Measurements from ENCODE around the gene IL6.

DNA sequence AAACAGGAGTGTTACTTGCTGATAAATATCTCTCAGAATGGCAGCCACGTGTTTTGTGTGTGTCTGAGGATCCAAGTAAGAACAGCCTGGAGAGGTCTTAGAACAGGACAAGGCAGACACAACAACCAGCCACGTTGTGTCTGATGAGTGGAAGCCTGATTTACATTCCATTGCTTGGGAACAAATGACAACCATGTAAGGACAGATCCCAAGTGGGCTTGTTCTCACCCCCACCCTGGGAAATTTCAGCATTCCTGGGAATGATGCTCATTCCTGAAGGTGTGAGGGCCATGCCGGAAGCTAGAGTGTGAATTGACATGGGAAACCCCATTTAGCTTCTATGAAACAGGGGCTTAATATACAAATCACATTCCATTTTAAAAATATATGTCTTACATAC is 35.9 kb downstream of the IL6 start:
- TF ChIP-seq CTCF (IDR thresholded peaks at IDR 0.05; ENCODE audit: insufficient read depth, low read length) (no peak), REST (IDR thresholded peaks at IDR 0.05; ENCODE audit: insufficient replicate concordance, low read depth) (no peak), POLR2AphosphoS5 (IDR thresholded peaks at IDR 0.05; ENCODE audit: low read depth) (no peak), GABPA (IDR thresholded peaks at IDR 0.05; ENCODE audit: low read depth) (no peak), SPI1 (IDR thresholded peaks at IDR 0.05; ENCODE audit: borderline replicate concordance, low read depth) (no peak)
